A673 (cell line): ENCODE data around the gene C3. TPM values are rescaled to one million over a fixed set of nuclear protein-coding genes. Genes with fewer than 3 reads are reported as not detected.

Source experiments
- BruUV-seq: library from RNA; stranded (reverse); fragments of 400-500 nt; replicated peaks from 2 replicates; lab custom pipeline; 2021; lab: Mats Ljungman, UMichigan
- CTCF ChIA-PET: fragments of 300-600 bp; sonication (Branson Sonifier 250); formaldehyde crosslinking; loops from one replicate; lab custom pipeline; 2022; ENCODE audit warnings: antibody characterized with exemption; lab: Charles Lee
- POLR2A ChIA-PET: fragments of 300-600 bp; sonication (Branson Sonifier 250); formaldehyde crosslinking; loops from one replicate; lab custom pipeline; 2022; ENCODE audit warnings: antibody characterized with exemption; ENCODE audit not compliant: low non-redundant PET; lab: Charles Lee
- DNase-seq: peaks from one replicate; pipeline ENCODE4 v3.0.0-alpha.2; 2015; ENCODE audit warnings: low spot score
- H3K27ac ChIP-seq: fragments of 200-600 bp; sonication (generic); 2 replicates; pipeline ENCODE4 v1.5.1; 2016; ENCODE audit warnings: mixed run types, low read depth, mild to moderate bottlenecking, mixed read lengths, antibody characterized with exemption, low read length; ENCODE audit not compliant: poor library complexity, severe bottlenecking
- H3K27me3 ChIP-seq: fragments of 200-600 bp; sonication (generic); replicated peaks from 2 replicates; pipeline ENCODE4 v1.6.1; 2017; ENCODE audit warnings: mixed run types, low read depth, mild to moderate bottlenecking, mixed read lengths, antibody characterized with exemption, low read length; ENCODE audit not compliant: insufficient read depth, poor library complexity
- H3K36me3 ChIP-seq: fragments of 200-600 bp; sonication (generic); 2 replicates; pipeline ENCODE4 v1.6.1; 2016; ENCODE audit warnings: mixed run types, mild to moderate bottlenecking, mixed read lengths, antibody characterized with exemption, low read length; ENCODE audit not compliant: insufficient read depth, poor library complexity, severe bottlenecking
- H3K4me1 ChIP-seq: fragments of 200-600 bp; sonication (generic); 2 replicates; pipeline ENCODE4 v1.6.1; 2017; ENCODE audit warnings: mixed run types, mild to moderate bottlenecking, mixed read lengths, antibody characterized with exemption, low read length; ENCODE audit not compliant: insufficient read depth, poor library complexity, severe bottlenecking
- H3K4me3 ChIP-seq: fragments of 200-600 bp; sonication (generic); 2 replicates; pipeline ENCODE4 v1.5.1; 2016; ENCODE audit warnings: low read depth, mixed run types, mild to moderate bottlenecking, mixed read lengths, low read length; ENCODE audit not compliant: poor library complexity, severe bottlenecking
- H3K9me3 ChIP-seq: fragments of 200-600 bp; sonication (generic); 2 replicates; pipeline ENCODE4 v1.6.1; 2016; ENCODE audit warnings: mixed run types, low read depth, mild to moderate bottlenecking, mixed read lengths, antibody characterized with exemption, low read length; ENCODE audit not compliant: poor library complexity, severe bottlenecking
- CTCF ChIP-seq: fragments of 300-800, 200-600 bp; sonication (generic); conservative IDR thresholded peaks from 2 replicates; pipeline ENCODE4 v1.5.1; 2017; ENCODE audit warnings: low read depth, mild to moderate bottlenecking, antibody characterized with exemption, low read length, moderate library complexity, mixed read lengths
- EZH2 ChIP-seq: fragments of 200-600 bp; sonication (generic); IDR thresholded peaks from 2 replicates; pipeline ENCODE4 v1.6.1; 2017; ENCODE audit warnings: borderline replicate concordance, low read depth, mild to moderate bottlenecking, mixed read lengths, antibody characterized with exemption, low read length; ENCODE audit not compliant: poor library complexity, severe bottlenecking
- intact Hi-C: fragments of 100-400 bp; cut with micrococcal nuclease; formaldehyde crosslinking; loops from one replicate; pipeline ENCODE4 v1.10.0; 2022; ENCODE audit not compliant: unreplicated experiment
- total RNA-seq: library from RNA; stranded (reverse); gene quantifications from 2 replicates; pipeline ENCODE4 v1.2.3, GENCODE V29; 2021

Gene C3
- total RNA-seq, 1 experiment from 2014 or later, result 1.8 TPM

DNA sequence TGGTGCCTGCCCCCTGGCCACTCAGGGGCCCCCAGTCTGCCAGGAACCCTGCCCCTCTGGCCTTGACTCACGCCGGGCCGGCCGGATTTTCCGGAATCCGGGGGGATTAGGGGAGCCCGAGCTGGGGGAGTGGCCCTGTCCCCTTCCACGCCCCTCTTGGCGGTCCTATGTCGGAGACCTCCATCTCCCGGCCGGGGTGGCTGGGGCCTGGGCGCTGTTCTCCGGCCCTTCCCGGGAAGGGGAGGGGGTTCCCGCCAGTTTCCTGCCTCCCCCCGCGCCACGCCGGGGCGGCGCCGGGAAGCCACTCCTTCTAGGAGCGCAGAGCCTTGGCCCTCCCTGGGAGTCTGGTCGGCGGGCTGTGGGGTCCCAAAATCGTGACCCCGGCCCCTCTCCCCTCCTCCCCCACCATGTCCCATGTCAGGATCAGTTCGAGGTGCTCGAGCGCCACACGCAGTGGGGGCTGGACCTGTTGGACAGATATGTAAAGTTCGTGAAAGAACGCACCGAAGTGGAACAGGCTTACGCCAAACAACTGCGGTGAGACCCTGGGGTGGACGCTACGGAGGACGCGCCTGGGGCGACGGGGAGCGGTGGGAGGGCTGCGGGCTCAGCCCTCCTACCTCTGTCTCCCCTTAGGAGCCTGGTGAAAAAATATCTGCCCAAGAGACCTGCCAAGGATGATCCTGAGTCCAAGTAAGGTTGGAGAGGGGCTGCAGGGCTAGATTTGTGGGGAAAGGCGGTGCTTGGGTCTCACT is 20.3 kb upstream of the C3 start:
- Histone ChIP-seq H3K4me3 (peak overlapping the region; percentile 89), H3K27ac (peak overlapping the region; percentile 82), H3K4me1 (peaks cover 48% of the 10 kb centered on the region), H3K36me3 (peaks cover 34% of the 10 kb centered on the region), H3K27me3 (no peaks in the 10 kb centered on the region), H3K9me3 (no peaks in the 10 kb centered on the region)
- no TSS peak for BruUV-seq
- no peak for DNase-seq
- intact Hi-C loops, result no loop called here
- ChIA-PET CTCF (interaction anchor here (0.5 kb wide), 1 partner anchor 542 kb away, joined by 11 read pairs; no protein-coding TSS in a partner anchor), POLR2A (no interaction called here)
- TF ChIP-seq EZH2 (no peak), CTCF (no peak)

- BruUV-seq, result no TSS peak
- no peaks in the 10 kb centered on the region for H3K9me3 ChIP-seq
- H3K36me3 ChIP-seq, result peaks cover 28% of the 10 kb centered on the region
- CTCF ChIA-PET, result interaction anchor here (0.5 kb wide), 1 partner anchor 541 kb away, joined by 11 read pairs; no protein-coding TSS in a partner anchor
- no peak for TF ChIP-seq EZH2
- no peak for TF ChIP-seq CTCF
- H3K4me3 ChIP-seq, result peak overlapping the region; percentile 89
- peak overlapping the region; percentile 82 for H3K27ac ChIP-seq
- POLR2A ChIA-PET, result no interaction called here
- intact Hi-C loops, result loop anchor here (5.0 kb wide), 3 partner anchors 62 to 223 kb away; no protein-coding TSS in a partner anchor
- peaks cover 49% of the 10 kb centered on the region for H3K4me1 ChIP-seq
- no peaks in the 10 kb centered on the region for H3K27me3 ChIP-seq
- DNase-seq, result no peak
Measured at GRCh38 chr19:6739883-6740588, 19.6 kb upstream of the C3 start.

- H3K9me3 ChIP-seq, result no peaks in the 10 kb centered on the region
- ChIA-PET CTCF (no interaction called here), POLR2A (no interaction called here)
- H3K4me1 ChIP-seq, result peaks cover 43% of the 10 kb centered on the region
- H3K4me3 ChIP-seq, result peak within 1 kb of the TSS; percentile 89
- intact Hi-C loops, result loop anchor here (5.0 kb wide), 3 partner anchors 63 to 222 kb away; no protein-coding TSS in a partner anchor
- H3K36me3 ChIP-seq, result peaks cover 22% of the 10 kb centered on the region
- BruUV-seq, result no TSS peak
- H3K27me3 ChIP-seq, result no peaks in the 10 kb centered on the region
- H3K27ac ChIP-seq, result peak within 1 kb of the TSS; percentile 84
- peak; percentile 90 for DNase-seq
- TF ChIP-seq EZH2 (no peak), CTCF (no peak)
Measured at GRCh38 chr19:6739390-6739882, 19.0 kb upstream of the C3 start, which contains the start of gene TRIP10. Gene TRIP10 (plus strand): TSS chr19:6739680. CDS start chr19:6739762, 82 bp downstream.
